HepG2 (cell line): ENCODE data around the gene WDCP. TPM values are rescaled to one million over a fixed set of nuclear protein-coding genes. Genes with fewer than 3 reads are reported as not detected.

Experiments
- ETS1 ChIP-seq: sonication (generic); formaldehyde crosslinking; IDR thresholded peaks from 2 replicates; pipeline ENCODE4 v1.4.0; 2020; ENCODE audit warnings: missing genetic modification reagents
- GABPB1 ChIP-seq: IDR thresholded peaks from 2 replicates; pipeline ENCODE4 v1.6.1; 2016; ENCODE audit warnings: mild to moderate bottlenecking, missing genetic modification reagents, moderate library complexity, missing compliant biosample characterization
- HNF4G ChIP-seq, 2 experiments: sonication (generic) in 1 of 2; formaldehyde crosslinking in 1 of 2; IDR thresholded peaks; 2 replicates each; pipeline versions ENCODE4 v1.4.0 to v1.6.1; 2011 to 2020; ENCODE audit warnings: borderline replicate concordance in 2 of 2, low read depth in 2 of 2, mild to moderate bottlenecking in 2 of 2, low read length in 1 of 2, missing genetic modification reagents in 1 of 2, moderate library complexity in 1 of 2
- ISX ChIP-seq: sonication (generic); formaldehyde crosslinking; conservative IDR thresholded peaks from 2 replicates; pipeline ENCODE4 v1.5.0; 2020; ENCODE audit warnings: missing genetic modification reagents
- NFATC3 ChIP-seq: sonication (generic); formaldehyde crosslinking; IDR thresholded peaks from 2 replicates; pipeline ENCODE4 v1.5.1; 2020; ENCODE audit warnings: mild to moderate bottlenecking, missing genetic modification reagents
- NPAS2 ChIP-seq: sonication (generic); formaldehyde crosslinking; IDR thresholded peaks from 2 replicates; pipeline ENCODE4 v1.8.0; 2022; ENCODE audit warnings: mild to moderate bottlenecking, missing genetic modification reagents, borderline replicate concordance
- NR3C1 ChIP-seq: sonication (generic); formaldehyde crosslinking; IDR thresholded peaks from 2 replicates; pipeline ENCODE4 v1.4.0; 2020; ENCODE audit warnings: missing genetic modification reagents
- PCBP2 ChIP-seq: fragments of 200-400 bp; formaldehyde crosslinking; optimal IDR thresholded peaks from 2 replicates; pipeline ENCODE3; 2018; ENCODE audit warnings: low read length, low read depth; ENCODE audit not compliant: poor library complexity, severe bottlenecking
- PRMT3 ChIP-seq: sonication (generic); formaldehyde crosslinking; IDR thresholded peaks from 2 replicates; pipeline ENCODE4 v1.8.1; 2022; ENCODE audit warnings: low read depth, mild to moderate bottlenecking, moderate library complexity, missing genetic modification reagents, borderline replicate concordance
- SP2 ChIP-seq: sonication (generic); formaldehyde crosslinking; IDR thresholded peaks from 2 replicates; pipeline ENCODE4 v1.5.1; 2020; ENCODE audit warnings: mild to moderate bottlenecking, missing genetic modification reagents
- SRSF1 ChIP-seq: fragments of 200-400 bp; formaldehyde crosslinking; optimal IDR thresholded peaks from 2 replicates; pipeline ENCODE3; 2017; ENCODE audit warnings: mild to moderate bottlenecking, low read depth, low read length, moderate library complexity
- TBL1XR1 ChIP-seq: fragments of 150-350 bp; IDR thresholded peaks from 2 replicates; pipeline ENCODE4 v1.6.1; 2014; ENCODE audit warnings: borderline replicate concordance, low read length; ENCODE audit not compliant: partially characterized antibody
- ZBED4 ChIP-seq: sonication (generic); formaldehyde crosslinking; IDR thresholded peaks from 2 replicates; pipeline ENCODE4 v1.4.0; 2020; ENCODE audit warnings: missing genetic modification reagents, borderline replicate concordance
- ZNF687 ChIP-seq: sonication (generic); formaldehyde crosslinking; IDR thresholded peaks from 2 replicates; pipeline ENCODE4 v1.5.1; 2020; ENCODE audit warnings: mild to moderate bottlenecking, missing genetic modification reagents, moderate library complexity
- ZNF788 ChIP-seq: sonication (generic); formaldehyde crosslinking; IDR thresholded peaks from 2 replicates; pipeline ENCODE4 v1.5.0; 2020; ENCODE audit warnings: mild to moderate bottlenecking, missing genetic modification reagents, borderline replicate concordance
- ZNF841 ChIP-seq: sonication (generic); formaldehyde crosslinking; IDR thresholded peaks from 2 replicates; pipeline ENCODE4 v1.8.1; 2023; ENCODE audit warnings: missing genetic modification reagents, borderline replicate concordance
- ZSCAN25 ChIP-seq: sonication (generic); formaldehyde crosslinking; IDR thresholded peaks from 2 replicates; pipeline ENCODE4 v1.8.0; 2022; ENCODE audit warnings: mild to moderate bottlenecking, missing genetic modification reagents
- polyA plus RNA-seq, 8 experiments: library from polyadenylated mRNA; depleted of rRNA in 3 of 8; stranded (reverse) in 7 of 8; unstranded in 1 of 8; fragments of >200 nt; fragmentation: Illumina TruSeq in 4 of 8; extraction: Trizol in 4 of 8; gene quantifications; 2 replicates each; pipeline versions ENCODE4 v1.2.1 to v1.2.3, GENCODE V29; 2011 to 2016; ENCODE audit warnings: low read depth in 4 of 8, missing spikeins in 1 of 8, mixed read lengths in 1 of 8; ENCODE audit not compliant: insufficient read depth in 1 of 8
- total RNA-seq, 5 experiments: library from RNA; depleted of rRNA; stranded (reverse); fragments of >200 nt; fragmentation: Illumina TruSeq; extraction: Trizol; gene quantifications; 2 replicates each; pipeline ENCODE4 v1.2.3, GENCODE V29; 2016; ENCODE audit warnings: low read depth in 1 of 5

Gene WDCP
- total and polyA plus RNA-seq, 2 of the 13 experiments (the other 11 are each of a cell fraction or from before 2014, with no cell fraction given): 17.4 to 22.6 TPM

GRCh38 chr2:24021122-24021998 lies 25.8 kb downstream of the WDCP start (continued):
- TF ChIP-seq NR3C1 (CRISPR knock-in tag) (no peak), ZSCAN25 (CRISPR knock-in tag) (no peak), NPAS2 (CRISPR knock-in tag) (0 out of 2 replicates have a peak, but pooled peaks have one; percentile 25), SP2 (CRISPR knock-in tag) (peak; percentile 32; the same call in 1 of the 2 replicates), HNF4G (IDR thresholded peaks at IDR 0.05; ENCODE audit: borderline replicate concordance, low read depth, low read length) (no peak), HNF4G (CRISPR knock-in tag; IDR thresholded peaks at IDR 0.05; ENCODE audit: borderline replicate concordance, low read depth) (no peak), ZBED4 (no peak), NFATC3 (CRISPR knock-in tag) (no peak), ETS1 (CRISPR knock-in tag) (no peak), ZNF841 (CRISPR knock-in tag) (no peak), SRSF1 (no peak), TBL1XR1 (peak; percentile 25), PCBP2 (no peak), ZNF687 (peak; percentile 53), ISX (CRISPR knock-in tag) (no peak), ZNF788 (CRISPR knock-in tag) (peak; percentile 86; the same call in 1 of the 2 replicates), GABPB1 (CRISPR knock-in tag) (0 out of 2 replicates have a peak, but pooled peaks have one; percentile 27), PRMT3 (CRISPR knock-in tag) (0 out of 2 replicates have a peak, but pooled peaks have one; percentile 23)
